Astrocyte of the cerebellum (primary cell): ENCODE results near the gene DTNBP1.

Experiments
- DNase-seq: peaks from one replicate; pipeline ENCODE4 v3.0.0-alpha.2; 2011; ENCODE audit warnings: low read depth
- H3K4me3 ChIP-seq: 2 replicates; pipeline ENCODE4 v1.5.1; 2011; ENCODE audit warnings: mild to moderate bottlenecking, low read depth, low read length, moderate library complexity
- in situ Hi-C: cut with HindIII; loops from 2 replicates; pipeline ENCODE4 v1.10.0; 2017; ENCODE audit warnings: low sequenced_read_pairs
- TF ChIP-seq, protein P1 (sequence below): IDR thresholded peaks from 2 replicates; pipeline ENCODE4 v1.5.1; 2012; ENCODE audit warnings: low read length, low read depth, moderate library complexity, mild to moderate bottlenecking; ENCODE audit errors: missing control alignments

The DTNBP1 gene

DNA sequence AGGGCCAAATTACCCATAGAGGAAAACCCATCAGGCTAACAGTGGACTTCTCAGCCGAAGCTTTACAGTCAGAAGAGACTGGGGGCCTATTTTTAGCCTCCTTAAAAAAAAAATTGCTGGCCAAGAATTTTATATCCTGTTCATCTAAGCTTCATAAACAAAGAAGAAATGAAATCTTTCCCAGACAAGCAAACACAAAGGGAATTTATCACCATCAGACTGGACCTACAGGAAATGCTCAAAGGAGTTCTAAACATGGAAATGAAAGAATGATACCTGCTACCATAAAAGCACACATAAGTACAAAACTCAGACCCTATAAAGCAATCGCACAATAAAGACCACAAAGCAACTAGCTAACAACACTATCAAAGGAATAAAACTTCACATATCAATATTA lies 19.3 kb downstream of the DTNBP1 start:
- H3K4me3 ChIP-seq, result no peak overlapping the region
- in situ Hi-C loops, result no loop called here
- no peak for DNase-seq
- TF ChIP-seq, protein P1, sequence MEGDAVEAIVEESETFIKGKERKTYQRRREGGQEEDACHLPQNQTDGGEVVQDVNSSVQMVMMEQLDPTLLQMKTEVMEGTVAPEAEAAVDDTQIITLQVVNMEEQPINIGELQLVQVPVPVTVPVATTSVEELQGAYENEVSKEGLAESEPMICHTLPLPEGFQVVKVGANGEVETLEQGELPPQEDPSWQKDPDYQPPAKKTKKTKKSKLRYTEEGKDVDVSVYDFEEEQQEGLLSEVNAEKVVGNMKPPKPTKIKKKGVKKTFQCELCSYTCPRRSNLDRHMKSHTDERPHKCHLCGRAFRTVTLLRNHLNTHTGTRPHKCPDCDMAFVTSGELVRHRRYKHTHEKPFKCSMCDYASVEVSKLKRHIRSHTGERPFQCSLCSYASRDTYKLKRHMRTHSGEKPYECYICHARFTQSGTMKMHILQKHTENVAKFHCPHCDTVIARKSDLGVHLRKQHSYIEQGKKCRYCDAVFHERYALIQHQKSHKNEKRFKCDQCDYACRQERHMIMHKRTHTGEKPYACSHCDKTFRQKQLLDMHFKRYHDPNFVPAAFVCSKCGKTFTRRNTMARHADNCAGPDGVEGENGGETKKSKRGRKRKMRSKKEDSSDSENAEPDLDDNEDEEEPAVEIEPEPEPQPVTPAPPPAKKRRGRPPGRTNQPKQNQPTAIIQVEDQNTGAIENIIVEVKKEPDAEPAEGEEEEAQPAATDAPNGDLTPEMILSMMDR, result no peak

DNA sequence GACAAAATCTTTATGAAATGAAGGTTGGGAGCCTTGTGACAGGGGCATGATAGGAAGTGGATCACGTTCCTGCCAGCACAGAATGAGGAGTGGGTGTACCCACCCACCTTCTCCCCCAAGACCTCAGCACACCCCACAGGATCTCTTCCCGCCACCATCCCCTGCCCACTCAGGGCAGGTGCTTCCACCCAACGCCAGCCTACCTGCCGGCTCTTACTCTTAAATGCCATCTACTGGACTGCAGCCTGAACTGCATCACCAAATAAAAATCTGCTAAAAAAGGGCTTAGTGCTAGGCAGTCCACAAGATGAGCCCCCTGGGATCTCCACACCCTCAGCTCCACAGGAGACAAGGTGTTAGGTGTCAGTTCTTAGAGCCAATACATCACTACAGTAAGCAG lies 20.6 kb downstream of the DTNBP1 start:
- TF ChIP-seq, protein P1, result peak; percentile 28
- no peak for DNase-seq
- no peak overlapping the region for H3K4me3 ChIP-seq
- in situ Hi-C loops, result no loop called here

DNA sequence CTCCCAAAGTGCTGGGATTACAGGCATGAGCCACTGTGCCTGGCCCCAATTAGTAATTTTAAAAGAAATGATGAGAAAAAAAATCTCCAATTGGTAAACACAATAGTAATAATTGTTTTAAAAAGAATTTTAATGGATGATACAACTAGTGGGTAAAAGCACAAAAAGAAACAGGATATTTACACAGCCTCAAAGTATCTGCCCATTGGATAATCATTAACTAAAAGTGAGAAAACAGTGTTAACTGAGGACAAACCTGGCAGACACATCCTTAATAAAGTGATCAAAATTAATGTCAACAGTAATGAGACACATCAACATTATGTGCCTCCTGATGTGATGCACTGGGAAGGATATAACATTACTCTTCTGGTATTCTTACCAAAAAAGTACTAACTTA lies 24.5 kb downstream of the DTNBP1 start:
- no peak overlapping the region for H3K4me3 ChIP-seq
- TF ChIP-seq, protein P1, result no peak
- DNase-seq, result no peak
- in situ Hi-C loops, result no loop called here

DNA sequence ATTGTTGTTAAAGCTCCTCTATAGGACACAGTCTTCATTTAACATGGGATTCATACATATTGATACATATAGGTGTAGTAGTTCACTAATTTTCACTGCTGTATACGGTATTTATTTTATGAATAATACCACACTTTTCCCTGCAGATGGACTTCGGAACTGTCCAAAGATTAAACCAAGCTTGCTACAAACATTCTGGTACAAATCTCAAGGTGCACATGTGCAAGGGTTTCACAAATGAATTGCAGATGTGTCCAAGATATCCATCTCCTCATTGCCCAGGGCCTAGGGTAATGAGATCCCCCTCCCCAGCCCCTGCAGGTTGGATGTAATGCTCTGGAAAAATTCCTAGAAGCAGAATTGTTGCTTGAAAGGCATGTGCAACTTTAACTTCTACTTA lies 31.4 kb downstream of the DTNBP1 start:
- in situ Hi-C loops, result no loop called here
- TF ChIP-seq, protein P1, result no peak
- no peak for DNase-seq
- H3K4me3 ChIP-seq, result no peak overlapping the region

DNA sequence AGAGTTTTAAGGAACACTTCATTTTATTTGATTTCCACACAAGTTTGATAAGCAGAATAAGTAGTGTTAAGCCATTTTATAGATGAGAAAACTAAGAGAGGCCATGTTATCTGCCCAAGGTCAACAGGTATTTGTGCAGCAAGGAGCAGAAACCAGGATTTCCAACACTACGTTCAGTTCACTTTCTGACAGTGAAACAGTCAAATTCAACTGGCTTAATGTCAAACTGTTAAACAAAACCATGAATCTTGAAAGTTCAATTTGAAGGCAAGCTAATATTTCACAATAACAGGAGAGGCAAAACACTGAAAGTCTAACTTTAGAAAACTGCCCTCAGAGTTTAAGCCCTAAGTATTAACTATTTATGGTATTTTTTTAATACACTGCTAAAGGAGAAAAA lies 32.6 kb downstream of the DTNBP1 start:
- TF ChIP-seq, protein P1, result no peak
- no peak for DNase-seq
- H3K4me3 ChIP-seq, result no peak overlapping the region
- in situ Hi-C loops, result no loop called here

DNA sequence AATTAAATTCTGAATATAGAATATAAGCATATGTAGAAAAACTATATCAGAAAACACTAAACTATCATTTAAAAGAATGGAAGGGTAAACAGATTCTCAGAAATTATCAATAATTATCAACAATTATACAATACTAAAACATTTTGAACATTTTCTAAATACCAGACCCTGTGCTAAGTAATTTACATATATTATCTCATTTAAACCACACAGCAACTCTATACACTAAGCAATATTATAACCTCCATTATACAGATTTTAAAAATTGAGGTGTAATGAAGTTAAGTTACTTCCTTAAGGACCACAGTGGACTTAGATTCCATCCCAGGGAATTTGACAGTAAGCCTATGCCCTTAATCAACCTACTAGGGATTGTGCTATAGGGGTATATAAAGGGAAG lies 33.3 kb downstream of the DTNBP1 start:
- H3K4me3 ChIP-seq, result no peak overlapping the region
- in situ Hi-C loops, result no loop called here
- TF ChIP-seq, protein P1, result no peak
- DNase-seq, result no peak
